ENCODE data around the gene SMCO3.
A peak's percentile ranks its signal among the peaks of the same experiment; 100 is the strongest.
"Not testable (repeated sequence)": the region's sequence is repeated elsewhere in the genome, so short reads cannot be mapped to it uniquely, and the experiment has no call there.

SMCO3 gene

DNA sequence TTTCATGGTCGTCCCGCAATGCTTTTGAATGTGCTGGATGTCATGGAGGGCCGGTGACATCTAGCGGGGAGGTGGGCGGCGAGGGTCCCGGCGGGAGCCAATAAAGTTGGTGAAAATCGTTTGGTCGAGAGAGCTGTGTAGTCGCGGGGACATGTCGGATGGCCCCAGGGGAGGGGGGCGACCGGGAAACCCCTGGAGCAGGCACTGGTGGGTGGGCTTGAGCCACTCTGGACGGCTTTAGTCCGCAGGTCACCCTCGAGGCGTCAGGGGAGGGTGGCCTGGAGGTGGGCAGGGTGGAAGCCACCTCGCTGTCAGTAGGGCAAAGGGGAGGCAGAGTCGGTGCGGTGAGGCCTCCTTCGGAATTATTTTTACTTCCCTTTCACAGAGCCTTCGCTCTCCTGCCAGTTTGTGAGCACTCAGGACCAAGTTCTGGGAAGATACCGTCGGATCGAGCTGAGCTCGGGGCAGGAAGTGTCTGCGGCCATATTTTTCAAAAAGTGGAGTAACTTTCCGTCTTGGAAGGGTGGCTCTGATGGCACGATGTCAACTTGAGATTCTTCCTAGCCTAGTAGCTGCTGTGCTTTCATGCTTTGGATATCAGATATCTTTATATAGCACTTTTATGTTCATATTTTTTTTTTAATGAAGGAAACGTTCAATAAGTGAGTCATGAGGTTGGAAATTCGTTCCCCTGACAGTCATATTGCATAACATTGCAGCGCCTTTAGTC is 38.9 kb downstream of the SMCO3 start:
- peak; percentile 36 for DNase-seq (ENCODE audit: low spot score)

DNA sequence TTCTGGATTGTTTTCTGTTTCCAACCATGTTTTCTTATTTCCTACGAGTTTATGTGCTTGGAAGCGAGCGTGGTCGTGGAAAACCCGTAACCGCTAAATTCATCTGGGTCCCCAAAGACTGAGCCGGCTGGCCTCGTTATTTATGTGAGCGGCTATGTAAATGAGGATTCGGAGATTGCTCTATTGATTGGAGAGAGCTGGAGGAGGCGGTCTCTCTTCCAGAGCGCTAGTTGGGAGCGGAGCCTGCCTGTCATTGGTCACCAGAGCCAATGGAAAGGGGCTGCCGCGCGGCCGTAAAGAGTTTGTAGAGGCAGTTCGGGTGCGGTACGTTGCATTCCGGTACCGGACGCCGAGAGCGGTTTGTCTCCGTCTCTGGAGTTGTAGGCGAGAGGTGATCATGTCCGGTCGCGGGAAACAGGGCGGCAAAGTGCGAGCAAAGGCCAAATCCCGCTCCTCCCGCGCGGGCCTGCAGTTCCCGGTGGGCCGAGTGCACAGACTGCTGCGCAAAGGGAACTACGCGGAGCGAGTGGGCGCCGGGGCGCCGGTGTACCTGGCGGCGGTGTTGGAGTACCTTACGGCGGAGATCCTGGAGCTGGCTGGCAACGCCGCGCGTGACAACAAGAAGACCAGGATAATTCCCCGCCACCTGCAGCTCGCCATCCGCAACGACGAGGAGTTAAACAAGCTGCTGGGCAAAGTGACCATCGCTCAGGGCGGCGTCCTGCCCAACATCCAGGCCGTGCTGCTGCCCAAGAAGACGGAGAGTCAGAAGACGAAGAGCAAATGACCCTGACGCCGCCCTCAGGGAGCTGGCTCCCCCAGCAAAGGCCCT is 39.7 kb downstream of the SMCO3 start:
- DNase-seq (ENCODE audit: low spot score): peak; percentile 93

DNA sequence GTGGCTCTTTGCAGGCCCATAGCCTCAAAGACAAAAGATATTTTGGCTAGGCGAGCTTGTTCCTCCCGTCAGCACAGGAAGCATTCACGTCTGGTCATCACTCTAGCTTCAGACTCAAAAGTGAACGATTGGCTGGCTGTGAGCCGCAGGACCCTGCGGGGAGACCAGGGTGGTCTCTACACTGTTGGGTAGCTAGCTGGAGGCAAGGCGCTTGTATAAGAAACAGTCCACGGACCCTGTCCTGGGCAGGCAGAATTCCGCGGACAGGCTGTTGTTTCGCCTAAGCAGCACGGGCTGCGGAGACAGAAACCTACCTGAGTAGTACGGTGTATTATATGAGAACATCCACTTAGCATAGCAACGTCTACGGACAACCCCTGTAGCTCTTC is 40.3 kb downstream of the SMCO3 start:
- DNase-seq (ENCODE audit: low spot score): no peak

DNA sequence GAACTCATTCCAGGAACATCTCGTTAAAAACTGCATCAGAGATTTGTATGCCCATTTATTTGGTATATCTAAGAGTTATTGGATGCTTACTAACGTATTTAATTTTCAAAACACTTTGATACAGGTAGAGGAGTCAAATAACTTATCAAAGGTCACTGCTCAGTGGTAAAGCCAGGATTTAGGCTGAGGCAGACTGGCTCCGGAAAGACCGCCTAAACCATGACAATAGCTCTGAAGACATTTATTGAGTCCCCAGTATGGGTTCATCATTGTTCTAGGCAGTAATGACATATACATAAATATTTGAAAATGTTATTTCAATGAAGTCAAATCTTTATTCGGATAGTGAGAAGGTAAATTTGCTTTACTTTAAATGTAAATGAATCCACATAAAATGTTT is 41.0 kb downstream of the SMCO3 start:
- DNase-seq (ENCODE audit: low spot score): no peak

DNA sequence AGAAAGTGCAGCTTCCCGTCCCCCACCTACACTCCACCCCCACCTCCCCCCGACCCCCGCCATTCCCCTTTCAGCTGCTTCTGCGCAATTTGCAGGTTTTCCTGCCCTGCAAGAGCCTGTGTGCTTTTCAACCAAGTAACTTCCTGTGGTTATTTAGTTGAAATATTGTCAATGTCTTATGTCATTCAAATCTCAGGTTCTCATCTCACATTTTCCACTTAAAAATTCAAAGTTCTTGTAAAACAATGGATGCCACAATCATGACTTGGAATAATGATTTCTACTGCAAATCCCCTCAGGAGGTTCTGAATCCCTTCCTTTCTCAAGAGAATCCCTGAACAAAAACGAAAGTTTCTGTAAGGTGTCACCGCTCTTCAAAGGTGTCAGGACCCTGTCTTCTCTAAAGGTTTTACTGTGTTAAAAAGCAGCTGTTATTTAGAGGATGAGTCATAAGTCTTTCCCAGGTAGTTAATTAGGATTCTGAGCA is 42.3 kb downstream of the SMCO3 start:
- DNase-seq (ENCODE audit: low spot score): no peak

DNA sequence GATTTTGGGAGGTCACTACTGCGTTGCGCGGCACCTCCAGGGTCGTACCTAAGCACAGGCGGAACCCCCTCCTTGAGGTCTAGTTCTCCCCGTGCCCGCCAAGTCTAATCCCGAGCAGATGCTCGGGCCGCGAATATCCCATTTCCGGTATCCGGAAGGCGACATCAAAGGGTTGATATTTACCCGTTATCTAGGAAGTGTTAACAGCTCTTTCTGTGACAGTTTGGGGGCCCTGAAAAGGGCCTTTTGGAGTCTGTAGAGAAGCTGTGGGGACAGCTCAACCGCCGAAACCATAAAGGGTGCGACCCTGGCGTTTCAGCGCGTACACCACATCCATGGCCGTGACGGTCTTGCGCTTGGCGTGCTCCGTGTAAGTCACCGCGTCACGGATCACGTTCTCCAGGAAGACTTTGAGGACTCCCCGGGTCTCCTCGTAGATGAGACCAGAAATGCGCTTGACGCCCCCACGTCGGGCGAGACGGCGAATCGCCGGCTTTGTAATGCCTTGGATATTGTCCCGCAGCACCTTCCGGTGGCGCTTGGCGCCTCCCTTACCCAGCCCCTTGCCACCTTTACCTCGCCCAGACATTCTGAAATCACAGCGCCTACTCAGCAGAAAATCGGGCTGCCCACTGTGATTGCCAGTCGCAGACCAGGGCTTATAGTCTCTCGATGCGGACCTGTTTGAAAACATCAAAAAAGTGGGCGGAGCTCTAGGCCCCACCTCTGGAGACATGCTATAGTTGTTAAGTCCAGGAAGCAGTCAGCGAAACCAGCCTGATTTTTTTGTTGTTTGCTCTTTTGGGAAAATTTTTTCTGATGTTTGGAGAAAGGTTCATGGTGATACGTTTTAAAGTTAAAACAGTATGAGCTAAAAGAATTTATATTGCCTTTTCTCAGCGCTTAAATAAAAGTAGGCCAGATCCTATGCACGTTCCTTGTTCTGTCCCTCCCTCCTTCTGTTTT is 43.2 kb downstream of the SMCO3 start:
- peak; percentile 76 for DNase-seq (ENCODE audit: low spot score)

DNA sequence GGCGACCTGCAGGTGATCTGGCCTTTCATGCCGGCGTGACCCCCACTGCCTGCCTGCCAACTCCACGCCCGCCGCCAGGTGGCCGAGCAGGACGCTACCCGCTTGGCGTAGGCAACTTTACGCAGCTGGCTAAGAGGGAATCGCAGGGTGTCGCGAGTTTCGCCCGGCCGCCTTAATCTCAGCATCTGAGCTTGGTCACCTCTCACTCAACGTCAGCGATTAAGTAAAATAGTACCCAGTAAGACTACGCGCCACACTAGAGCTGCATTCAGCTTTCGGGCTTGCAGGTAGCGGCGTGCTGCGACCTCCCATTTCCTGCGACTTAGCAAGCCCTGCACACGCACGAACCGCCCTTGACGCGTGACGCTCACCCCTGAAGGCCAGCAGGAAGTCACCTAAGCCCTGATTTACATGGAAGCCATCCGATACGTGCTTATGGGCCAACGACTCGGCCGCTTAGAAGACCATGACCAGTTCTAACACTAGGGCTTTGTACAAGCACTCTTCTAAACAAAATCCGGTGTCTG is 44.0 kb downstream of the SMCO3 start:
- peak; percentile 78 for DNase-seq (ENCODE audit: low spot score)

DNA sequence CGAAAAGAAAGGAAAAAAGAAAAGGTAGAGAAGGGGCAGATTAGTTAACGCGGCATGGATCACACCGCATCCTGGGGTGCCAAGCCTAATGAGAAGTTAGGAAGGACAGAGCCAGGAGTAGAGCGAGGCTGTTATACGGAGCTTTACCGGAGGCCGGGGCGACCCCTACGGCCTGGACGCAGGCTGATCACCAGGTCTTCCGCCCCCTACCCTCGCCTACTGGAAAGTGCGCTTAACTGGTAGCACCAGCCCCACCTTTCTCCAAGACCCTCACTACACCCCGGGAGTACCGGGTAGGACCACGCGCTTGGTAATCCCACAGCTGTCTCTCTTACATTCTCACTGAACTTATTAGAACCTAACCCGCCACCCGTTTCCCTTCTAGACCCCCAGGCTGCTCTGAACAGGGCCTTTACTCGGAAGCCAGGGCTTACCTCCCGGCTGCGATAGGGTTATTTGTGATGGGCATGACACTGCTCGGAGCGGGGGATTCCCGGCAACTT is 44.5 kb downstream of the SMCO3 start:
- DNase-seq (ENCODE audit: low spot score): no peak

DNA sequence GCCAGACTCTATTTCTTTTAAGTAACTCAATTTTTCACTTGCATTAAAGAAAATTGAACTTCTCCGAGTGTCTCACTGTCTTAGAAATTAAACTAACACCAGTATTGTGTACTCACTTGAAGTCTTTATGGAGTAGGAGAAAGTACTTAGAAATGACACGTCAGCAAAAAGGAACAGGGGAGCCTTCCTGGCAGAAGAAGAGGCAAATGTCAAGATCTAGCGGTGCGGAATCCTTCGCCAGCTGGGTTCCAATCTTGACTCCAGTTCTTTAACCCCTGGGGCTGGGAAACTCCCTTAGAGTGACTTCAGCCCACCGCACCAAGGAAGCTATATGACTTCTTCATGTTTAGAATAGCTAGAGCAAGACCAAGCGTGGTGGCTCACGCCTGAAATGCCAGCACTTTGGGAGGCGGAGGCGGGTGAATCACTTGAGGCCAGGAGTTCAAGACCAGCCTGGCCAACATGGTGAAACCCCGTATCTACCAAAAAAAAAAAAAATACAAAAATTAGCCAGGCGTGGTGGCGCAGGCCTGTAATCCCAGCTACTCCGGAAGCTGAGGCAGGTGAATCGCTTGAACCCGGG is 45.1 kb downstream of the SMCO3 start:
- no peak for DNase-seq (ENCODE audit: low spot score)

DNA sequence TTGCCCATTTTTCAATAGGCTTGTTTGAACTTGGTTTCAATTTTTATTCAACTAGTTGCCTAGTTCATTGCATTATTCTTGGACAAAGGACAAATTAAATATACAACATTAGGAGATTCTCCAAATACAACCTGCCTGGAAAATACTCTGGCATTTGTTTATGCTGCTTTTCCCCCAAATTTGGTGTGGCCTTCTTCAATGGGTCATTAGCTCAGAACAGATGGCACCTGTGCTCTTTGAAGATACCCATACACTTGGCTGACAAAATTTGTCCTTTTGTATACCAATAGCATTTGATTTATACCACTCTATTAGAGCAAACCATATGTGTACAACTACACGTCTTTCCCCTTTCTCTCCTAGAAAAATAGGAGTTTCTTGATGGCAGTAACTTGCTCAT is 46.4 kb downstream of the SMCO3 start:
- DNase-seq (ENCODE audit: low spot score): no peak

DNA sequence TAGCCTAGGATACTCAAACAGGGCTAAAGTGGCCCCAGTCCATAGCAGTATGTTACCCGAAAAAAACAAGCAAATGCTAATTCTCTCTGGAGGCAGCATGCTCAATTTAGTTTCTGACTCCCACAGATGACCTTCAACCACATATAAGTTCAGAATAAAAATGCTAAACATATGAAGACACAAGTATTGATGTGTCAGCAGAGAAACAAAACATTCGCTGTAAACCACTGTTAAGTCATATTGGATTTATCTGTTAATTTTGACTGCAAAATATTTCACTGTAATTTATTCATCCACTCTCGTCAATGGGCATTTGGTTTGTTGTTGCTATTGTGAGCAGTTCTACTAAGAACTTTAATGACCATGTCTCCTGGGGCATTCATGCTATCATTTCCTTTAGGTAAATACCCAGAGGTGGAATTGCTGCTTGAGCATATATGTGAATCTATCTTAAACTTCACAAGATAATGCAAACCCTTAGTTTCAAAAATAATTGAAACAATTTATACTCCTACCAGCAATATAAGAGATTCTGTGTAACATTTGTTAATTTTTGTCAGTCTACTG is 47.2 kb downstream of the SMCO3 start:
- DNase-seq (ENCODE audit: low spot score): no peak

DNA sequence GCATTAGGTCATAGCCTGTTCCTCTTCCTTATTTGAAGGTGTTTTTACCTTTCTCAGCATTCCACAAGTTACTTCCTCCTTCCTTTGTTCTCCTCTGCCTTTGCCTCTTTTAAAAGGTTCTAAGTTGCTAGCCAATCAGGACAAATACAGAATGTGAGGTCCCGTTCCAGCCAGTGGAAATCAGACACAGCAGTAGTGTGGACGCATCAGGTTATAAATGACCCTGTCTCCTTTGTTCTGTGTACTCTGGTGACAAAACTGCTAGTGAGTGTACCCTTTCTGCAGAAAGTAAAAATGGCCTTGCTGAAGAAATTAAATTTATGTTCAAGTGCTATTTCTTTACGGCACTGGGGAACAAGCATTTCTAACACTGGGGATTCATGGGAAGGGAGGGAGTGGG is 48.0 kb downstream of the SMCO3 start:
- DNase-seq (ENCODE audit: low spot score): not testable (repeated sequence)

DNA sequence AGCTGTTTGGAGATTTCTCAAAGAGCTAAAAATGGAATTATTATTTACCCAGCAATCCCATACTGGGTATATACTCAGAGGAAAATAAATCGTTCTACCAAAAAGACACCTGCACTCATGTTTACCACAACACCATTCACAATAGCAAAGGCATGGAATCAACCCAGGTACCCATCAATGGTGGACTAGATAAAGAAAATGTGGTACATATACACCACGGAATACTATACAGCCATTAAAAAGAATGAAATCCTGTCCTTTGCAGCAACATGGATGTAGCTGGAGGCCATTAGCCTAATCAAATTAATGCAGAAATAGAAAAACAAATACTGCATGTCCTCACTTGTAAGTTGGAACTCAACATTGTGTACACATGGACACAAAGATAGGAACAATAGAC is 48.6 kb downstream of the SMCO3 start:
- no peak for DNase-seq (ENCODE audit: low spot score)

DNA sequence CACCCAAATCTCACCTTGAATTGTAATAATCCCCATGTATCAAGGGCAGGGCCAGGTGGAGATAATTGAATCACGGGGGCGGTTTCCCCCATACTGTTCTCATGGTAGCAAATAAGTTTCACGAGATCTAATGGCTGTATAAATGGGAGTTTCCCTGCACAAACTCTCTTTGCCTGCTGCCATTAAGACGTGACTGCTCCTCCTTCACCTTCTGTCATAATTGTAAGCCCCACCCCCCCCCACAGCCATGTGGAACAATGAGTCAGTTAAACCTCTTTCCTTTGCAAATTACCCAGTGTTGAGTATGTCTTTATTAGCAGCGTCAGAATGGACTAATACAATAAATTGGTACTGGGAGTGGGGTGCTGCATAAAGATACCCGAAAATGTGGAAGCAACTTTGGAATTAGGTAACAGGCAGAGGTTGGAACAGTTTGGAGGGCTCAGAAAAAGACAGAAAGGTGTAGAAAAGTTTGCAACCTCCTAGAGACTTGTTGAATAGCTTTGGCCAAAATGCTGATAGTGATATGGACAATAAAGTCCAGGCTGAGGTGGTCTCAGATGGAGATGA is 54.2 kb downstream of the SMCO3 start:
- not testable (repeated sequence) for DNase-seq (ENCODE audit: low spot score)

DNA sequence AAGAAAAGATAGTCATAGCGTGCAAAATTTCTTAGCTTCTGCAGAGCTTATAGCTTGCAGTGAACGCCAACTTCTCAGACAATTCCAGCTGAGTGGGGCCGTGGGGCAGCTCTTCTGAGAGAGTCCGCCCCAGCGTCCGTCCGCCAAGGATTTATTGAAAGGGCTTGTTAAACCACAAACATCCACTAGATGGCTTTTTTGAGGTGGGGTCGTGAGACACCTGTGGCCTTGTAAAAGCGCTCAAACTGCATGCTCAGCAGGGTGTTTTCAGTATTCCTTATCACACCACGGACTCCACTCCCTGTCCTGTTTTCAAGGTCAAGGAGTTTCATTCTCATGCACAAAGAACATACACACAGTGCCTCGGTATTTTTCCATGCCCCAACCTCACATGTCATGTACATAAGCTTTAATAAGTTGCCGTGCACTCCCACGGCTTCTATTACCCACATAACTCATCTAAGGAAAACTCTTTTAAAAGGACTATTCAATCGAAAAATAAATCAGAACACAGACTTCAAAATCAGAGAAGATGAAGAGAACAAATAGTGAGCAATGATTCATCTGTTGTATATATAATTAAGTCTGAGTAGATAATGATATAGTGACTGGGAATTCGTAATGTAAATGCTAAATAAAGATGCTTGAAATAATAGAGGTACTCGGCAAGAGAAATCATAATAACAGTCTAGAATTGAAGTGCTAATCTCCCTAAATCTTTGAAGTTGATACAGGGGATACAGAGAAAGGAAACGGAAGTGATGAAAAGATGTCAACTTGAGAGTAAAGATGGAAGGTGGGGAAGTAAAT is 57.4 kb downstream of the SMCO3 start:
- no peak for DNase-seq (ENCODE audit: low spot score)
